Activated naive CD8-positive, alpha-beta T cell (primary cell): Measurements from ENCODE around the gene ATXN2.

Experiments used
- H3K27ac Mint-ChIP-seq: one replicate; pipeline ENCODE4 v1.8.0; 2021; ENCODE audit warnings: mixed read lengths
- H3K27me3 Mint-ChIP-seq: one replicate; pipeline ENCODE4 v1.8.0; 2021; ENCODE audit warnings: mixed read lengths
- H3K36me3 Mint-ChIP-seq: one replicate; pipeline ENCODE4 v1.8.0; 2021; ENCODE audit warnings: mixed read lengths
- H3K4me1 Mint-ChIP-seq: one replicate; pipeline ENCODE4 v1.8.0; 2021; ENCODE audit warnings: low read depth, mixed read lengths
- H3K4me3 Mint-ChIP-seq: one replicate; pipeline ENCODE4 v1.8.0; 2021; ENCODE audit warnings: mild to moderate bottlenecking, mixed read lengths
- H3K9me3 Mint-ChIP-seq: one replicate; pipeline ENCODE4 v1.8.0; 2021; ENCODE audit warnings: low read depth, mixed read lengths

ATXN2 gene

DNA sequence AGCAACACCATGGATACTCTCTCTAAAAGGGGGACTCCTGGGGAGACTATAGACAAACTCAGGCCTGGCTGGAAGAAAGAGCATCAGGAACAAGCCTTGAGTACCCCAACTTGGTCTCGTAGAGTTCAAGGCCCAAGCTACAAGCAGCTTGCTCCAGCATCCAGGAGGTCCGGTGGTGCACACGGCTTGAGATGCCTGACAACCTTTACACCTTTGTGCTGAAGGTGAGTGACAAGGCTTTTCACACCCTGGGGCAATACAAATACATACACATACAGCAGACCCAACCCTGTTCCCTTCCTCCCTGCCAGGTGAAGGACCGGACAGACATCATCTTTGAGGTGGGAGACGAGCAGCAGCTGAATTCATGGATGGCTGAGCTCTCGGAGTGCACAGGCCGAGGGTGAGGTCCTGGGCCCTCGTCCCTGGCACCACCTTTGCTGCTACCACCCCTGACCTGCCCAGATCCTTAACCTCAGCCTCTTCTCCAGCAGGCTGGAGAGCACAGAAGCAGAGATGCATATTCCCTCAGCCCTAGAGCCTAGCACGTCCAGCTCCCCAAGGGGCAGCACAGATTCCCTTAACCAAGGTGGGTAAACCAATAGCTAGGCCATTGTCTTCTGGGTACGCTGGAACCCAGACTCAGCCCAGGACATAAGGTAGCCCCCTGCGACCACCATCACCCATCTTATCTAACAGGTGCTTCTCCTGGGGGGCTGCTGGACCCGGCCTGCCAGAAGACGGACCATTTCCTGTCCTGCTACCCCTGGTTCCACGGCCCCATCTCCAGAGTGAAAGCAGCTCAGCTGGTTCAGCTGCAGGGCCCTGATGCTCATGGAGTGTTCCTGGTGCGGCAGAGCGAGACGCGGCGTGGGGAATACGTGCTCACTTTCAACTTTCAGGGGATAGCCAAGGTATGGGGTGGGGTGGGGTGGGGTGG, 152.2 kb downstream of the ATXN2 start:
- Mint-ChIP-seq H3K4me3 (peak overlapping the region; percentile 13), H3K9me3 (no peaks in the 10 kb centered on the region), H3K27ac (peak overlapping the region; percentile 61), H3K27me3 (no peaks in the 10 kb centered on the region), H3K4me1 (peaks cover 66% of the 10 kb centered on the region), H3K36me3 (peaks cover 4% of the 10 kb centered on the region)

DNA sequence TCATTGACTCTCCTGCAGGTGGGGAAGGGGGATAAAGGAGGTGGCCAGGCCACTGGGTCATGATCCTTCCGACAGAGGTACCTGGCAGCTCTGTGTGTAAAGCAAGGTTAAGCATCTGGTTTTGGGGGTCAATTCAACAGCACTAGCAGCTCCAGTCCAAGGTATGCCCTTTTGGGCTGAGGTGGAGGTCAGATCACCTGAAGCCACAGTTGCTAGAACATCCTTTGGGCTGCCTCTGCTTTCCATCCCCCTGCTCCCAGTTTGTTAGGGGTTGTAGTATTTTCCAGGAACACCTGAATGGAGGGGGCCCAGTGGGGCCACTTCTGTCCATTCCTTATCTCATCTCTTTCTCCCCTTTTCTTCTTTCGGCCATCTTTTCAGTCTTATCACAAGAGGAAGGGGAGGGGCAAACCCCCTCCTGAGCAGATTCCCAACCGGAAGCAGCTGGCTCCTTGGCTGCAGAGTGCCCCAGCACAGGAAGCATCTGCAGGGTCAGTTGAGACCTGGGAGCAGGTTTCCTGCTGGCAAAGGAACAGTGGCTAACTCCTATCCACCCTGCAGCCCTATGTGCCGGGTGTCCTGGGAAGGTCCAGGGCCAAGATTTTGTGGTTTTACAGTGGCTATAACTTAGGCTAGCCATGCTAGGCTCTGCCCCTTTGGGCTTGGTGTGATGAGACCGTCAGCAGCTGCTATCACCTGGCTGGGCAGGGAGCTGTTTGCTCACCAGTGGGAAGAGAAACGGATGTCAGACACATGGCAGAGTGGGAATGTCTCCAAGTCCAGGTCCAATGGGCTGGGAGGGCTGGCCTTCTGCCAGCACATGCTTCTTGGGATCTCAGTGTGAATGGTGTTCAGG, 153.2 kb downstream of the ATXN2 start:
- Mint-ChIP-seq H3K4me1 (peaks cover 65% of the 10 kb centered on the region), H3K27me3 (no peaks in the 10 kb centered on the region), H3K9me3 (no peaks in the 10 kb centered on the region), H3K4me3 (peak overlapping the region; percentile 56), H3K27ac (peak overlapping the region; percentile 61), H3K36me3 (peaks cover 2% of the 10 kb centered on the region)

DNA sequence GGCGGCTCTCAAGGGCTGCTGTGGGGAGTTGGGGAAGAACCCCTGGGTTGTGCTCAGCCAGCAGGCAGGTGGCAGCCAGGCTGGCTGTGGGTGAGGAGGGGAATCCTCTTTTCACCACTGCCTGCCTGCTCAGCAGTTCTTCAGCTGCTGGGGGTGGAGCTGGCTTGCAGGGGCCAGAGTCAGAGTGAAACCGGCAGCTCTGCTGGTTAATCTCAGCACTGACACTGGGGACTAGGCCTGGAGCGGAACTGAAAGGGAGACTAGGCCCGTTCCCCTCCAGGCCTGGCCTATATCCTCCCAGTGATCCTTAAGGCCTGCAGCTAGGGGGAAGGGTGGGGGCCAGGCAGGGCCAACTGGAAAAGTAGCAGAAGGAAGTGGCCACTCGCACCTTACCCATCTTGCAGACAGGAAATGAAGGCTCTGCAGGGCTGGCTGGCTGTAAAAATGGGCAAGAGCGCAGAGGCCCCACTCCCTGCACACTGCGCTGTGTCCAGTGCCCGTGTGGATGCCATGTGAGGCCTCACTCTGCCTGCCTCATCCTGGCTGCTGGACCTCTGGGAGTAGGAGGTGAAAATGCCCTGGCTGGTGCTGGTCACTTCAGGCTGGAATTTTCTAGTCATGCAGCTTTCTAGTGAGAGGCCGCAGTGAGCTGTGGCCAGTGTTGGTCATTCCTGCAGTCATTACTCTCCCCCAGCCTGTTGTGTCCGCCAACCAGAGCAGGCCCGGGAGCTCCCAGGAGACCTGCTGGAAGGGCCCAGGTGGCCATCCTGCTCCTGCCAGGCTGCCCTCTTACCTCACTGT, 154.0 kb downstream of the ATXN2 start:
- peaks cover 66% of the 10 kb centered on the region for H3K4me1 Mint-ChIP-seq
- H3K27ac Mint-ChIP-seq = peak overlapping the region; percentile 81
- peak overlapping the region; percentile 51 for H3K4me3 Mint-ChIP-seq
- H3K9me3 Mint-ChIP-seq = no peaks in the 10 kb centered on the region
- H3K27me3 Mint-ChIP-seq = no peaks in the 10 kb centered on the region
- no peaks in the 10 kb centered on the region for H3K36me3 Mint-ChIP-seq

DNA sequence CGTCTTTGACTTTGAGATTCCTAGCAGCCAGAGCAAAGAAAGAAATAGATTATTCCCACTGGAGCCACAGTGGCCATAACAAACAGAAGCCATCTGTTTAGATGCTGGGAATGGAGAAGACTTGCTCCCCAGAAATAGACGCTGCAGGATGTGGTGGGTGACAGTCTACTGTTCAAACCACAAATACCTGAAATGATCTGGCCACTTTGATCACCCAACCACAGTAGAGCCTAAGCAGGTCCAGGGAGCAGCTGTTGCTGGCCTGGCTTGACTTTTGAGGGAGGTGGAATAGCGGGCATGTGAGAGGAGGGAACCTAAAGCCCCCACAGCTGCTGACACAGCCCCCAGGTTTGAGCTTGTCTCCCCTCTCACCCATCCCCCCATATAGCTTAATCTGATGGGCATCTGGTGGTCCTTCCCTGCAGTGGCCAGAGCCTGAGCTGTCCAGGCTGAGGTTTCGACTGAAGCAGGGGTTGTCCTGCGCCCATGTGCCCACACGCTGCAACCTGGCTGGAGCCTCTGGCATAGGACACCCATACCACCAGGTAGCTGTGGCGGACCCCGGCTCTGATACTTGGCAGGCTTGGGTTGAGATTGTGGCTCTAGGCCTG, 154.7 kb downstream of the ATXN2 start:
- H3K9me3 Mint-ChIP-seq = no peaks in the 10 kb centered on the region
- H3K36me3 Mint-ChIP-seq = no peaks in the 10 kb centered on the region
- H3K27me3 Mint-ChIP-seq = no peaks in the 10 kb centered on the region
- H3K27ac Mint-ChIP-seq = peak overlapping the region; percentile 81
- peak overlapping the region; percentile 51 for H3K4me3 Mint-ChIP-seq
- peaks cover 69% of the 10 kb centered on the region for H3K4me1 Mint-ChIP-seq

DNA sequence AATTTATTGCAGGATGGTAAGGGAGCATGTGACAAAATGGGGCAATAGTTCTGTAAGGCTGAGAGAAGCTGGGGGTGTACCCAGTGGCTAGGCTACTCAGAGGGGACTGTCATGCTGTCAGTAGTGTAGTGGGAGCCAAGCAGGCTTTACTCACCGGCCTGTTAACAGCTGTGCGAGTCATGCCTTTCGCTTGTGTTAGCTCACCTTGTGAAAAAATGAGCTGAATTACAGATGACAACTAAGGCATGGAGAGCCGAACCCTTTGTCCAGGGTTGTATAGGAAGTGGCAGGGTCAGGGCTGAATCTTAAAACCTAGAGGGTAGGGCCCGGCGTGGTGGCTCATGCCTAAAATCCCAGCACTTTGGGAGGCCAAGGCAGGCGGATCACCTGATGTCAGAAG, 155.5 kb downstream of the ATXN2 start:
- Mint-ChIP-seq H3K9me3 (no peaks in the 10 kb centered on the region), H3K27me3 (no peaks in the 10 kb centered on the region), H3K4me3 (peak overlapping the region; percentile 51), H3K36me3 (no peaks in the 10 kb centered on the region), H3K4me1 (peaks cover 70% of the 10 kb centered on the region), H3K27ac (peak overlapping the region; percentile 3)

DNA sequence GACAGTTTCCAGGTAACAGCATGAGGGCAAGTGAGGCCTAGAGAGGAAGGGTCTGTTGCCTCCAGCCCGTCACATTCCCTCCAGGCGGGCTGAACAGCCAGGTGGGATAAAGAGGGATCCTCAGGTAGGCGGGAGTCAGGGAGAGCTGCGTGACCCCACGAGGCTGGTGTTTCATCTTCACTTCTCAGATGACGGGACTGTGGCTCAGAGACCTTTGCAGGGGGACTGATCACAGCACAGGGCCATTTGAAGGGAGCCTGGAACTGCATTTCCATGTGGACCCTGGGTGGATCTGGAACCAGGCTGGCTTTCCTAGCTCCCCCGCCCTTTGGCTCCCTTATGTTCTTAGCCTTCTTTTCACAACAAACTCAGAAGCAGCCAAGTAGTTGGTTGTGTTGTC, 156.0 kb downstream of the ATXN2 start:
- no peaks in the 10 kb centered on the region for H3K36me3 Mint-ChIP-seq
- peaks cover 75% of the 10 kb centered on the region for H3K4me1 Mint-ChIP-seq
- H3K4me3 Mint-ChIP-seq = no peak overlapping the region
- no peaks in the 10 kb centered on the region for H3K27me3 Mint-ChIP-seq
- no peaks in the 10 kb centered on the region for H3K9me3 Mint-ChIP-seq
- H3K27ac Mint-ChIP-seq = peak overlapping the region; percentile 24

DNA sequence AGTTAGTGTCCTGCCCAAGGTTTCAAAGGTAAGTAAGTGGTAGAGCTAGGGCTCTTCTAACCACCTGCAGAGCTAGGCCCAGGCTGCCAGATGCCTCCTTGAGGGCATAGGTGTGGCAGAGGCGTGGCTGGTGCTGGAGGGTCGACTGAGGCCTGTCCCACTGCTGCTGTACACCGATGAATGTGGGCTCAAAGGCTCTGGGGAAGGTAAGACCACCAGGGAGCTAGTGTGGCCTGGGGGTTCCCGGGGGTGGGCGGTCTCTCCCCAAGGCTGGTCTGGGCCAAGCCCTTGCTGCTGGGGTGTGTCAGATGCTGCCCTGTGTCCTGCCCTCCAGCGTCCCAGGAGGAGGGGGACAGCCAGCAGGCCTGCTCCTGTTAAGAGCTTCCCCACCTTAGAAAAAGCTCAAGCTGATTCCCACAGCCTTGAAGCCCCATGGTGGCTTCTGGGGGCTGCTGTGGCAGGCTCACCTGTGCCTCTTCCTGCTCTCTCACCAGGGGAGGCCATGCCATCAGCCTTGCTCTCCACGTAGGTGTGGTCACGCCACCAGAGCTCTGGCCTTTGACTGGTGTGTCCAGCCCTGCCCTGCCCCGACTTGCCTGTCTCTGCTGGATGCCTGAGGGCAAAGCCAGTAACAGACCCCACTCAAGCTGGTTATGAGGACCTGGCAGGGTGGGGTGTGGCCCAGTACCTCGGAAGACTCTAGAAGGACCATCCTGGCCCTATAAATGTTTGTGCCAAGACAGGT, 156.6 kb downstream of the ATXN2 start:
- Mint-ChIP-seq H3K4me1 (peaks cover 81% of the 10 kb centered on the region), H3K36me3 (no peaks in the 10 kb centered on the region), H3K27ac (peak overlapping the region; percentile 24), H3K4me3 (no peak overlapping the region), H3K9me3 (no peaks in the 10 kb centered on the region), H3K27me3 (no peaks in the 10 kb centered on the region)

DNA sequence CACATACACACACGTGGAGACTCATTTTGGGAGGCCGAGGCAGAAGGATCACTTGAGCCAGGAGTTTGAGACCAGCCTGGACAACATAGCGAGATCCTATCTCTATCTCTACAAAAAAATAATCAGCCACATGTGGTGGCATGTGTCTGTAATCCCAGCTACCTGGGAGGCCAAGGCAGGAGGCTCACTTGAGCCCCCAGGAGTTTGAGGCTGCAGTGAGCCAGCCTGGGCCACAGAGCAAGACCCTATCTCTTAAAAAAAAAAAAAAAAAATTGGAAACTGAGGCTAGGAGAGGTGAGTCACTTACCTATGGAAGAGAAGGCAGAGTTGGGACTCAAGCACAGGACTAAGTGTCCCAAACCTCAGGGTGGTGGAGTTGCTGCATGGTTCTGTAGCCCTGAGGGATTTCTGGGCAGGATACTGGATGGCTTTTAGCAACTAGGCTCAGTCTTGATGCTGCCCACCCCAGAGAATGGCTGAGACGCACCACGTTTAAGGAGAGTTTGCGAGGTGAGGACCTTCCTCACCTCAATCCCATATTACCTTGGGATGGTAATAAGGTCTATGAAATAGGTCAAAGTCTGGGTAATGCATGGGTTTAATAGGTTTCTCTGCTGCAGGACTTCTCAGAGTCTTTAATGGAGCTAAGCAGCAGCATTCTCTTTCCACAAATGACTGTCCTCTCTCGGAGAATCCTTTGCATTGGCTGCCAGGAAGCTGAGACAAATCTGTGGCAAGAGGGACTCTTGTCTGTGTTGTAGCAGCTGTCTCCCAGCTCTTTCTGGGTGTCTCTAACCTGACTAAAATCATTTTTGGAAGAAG, 157.8 kb downstream of the ATXN2 start:
- H3K36me3 Mint-ChIP-seq = no peaks in the 10 kb centered on the region
- H3K4me3 Mint-ChIP-seq = no peak overlapping the region
- H3K4me1 Mint-ChIP-seq = peaks cover 87% of the 10 kb centered on the region
- H3K27me3 Mint-ChIP-seq = no peaks in the 10 kb centered on the region
- peak overlapping the region; percentile 41 for H3K27ac Mint-ChIP-seq
- H3K9me3 Mint-ChIP-seq = no peaks in the 10 kb centered on the region

DNA sequence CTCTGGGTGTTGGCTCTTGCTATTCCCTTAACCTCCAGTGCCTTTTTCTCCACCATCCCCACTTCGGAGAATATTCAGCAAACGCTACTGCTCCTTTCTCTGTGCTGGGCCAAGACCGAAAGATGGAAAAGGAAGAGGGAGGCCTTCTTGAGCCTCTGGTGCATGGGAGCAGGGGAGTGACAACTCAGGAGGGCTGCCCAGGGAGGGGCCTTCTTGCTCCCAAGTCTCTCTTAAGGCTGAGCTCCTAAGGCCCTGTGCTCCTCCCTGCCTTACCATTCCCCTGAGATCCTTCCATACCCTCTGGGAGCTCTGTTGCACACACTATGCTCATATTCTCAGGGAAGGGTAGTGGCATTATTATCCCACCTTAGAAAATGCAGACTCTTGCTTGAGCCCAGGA, 158.5 kb downstream of the ATXN2 start:
- H3K36me3 Mint-ChIP-seq = no peaks in the 10 kb centered on the region
- no peaks in the 10 kb centered on the region for H3K27me3 Mint-ChIP-seq
- peaks cover 88% of the 10 kb centered on the region for H3K4me1 Mint-ChIP-seq
- H3K9me3 Mint-ChIP-seq = no peaks in the 10 kb centered on the region
- H3K27ac Mint-ChIP-seq = peak overlapping the region; percentile 70
- no peak overlapping the region for H3K4me3 Mint-ChIP-seq

DNA sequence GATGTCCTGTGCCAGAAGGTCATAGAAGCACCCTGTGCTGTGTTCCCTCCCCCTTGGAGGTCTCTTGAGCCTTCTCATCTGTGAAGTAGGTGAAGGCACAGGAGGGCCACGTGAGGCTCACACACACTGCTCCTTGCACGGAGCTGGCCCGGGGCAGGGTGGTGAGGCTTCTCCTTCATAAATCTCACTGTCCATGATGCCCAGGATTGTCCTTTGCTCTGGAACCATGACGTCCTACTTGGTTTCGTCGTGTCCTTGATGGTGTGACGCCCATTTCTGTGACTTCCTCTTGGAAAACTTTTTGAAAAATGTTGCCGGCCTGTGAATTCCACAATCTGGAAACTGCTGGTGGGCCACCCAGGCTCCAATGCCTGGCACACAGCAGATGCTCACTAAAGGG, 159.0 kb downstream of the ATXN2 start:
- H3K36me3 Mint-ChIP-seq = no peaks in the 10 kb centered on the region
- H3K27ac Mint-ChIP-seq = peak overlapping the region; percentile 70
- H3K9me3 Mint-ChIP-seq = no peaks in the 10 kb centered on the region
- no peaks in the 10 kb centered on the region for H3K27me3 Mint-ChIP-seq
- no peak overlapping the region for H3K4me3 Mint-ChIP-seq
- H3K4me1 Mint-ChIP-seq = peaks cover 91% of the 10 kb centered on the region

DNA sequence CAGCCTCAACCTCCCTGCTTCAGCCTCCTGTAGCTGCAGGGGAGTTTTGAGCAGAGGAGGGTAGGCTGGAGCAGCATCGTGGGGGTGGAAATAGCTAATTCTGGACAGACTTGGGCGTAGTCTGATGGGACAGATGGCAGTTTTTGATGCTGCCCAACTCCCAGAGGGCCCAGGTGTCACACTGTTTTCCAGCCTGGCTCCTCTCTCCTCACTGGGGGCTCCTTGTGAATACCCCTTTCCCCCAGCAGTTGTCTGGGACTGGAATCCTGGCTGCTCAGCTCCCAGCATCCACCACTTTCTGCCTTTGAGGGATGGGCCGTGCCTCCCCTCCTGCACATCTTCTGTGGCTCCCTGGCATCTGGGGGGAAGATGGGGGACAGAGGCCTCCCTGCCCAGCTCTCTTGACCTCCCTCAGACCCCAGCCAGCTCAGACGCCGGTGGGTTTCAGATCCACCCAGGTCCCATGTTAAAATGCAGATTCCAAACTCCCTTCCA, 159.4 kb downstream of the ATXN2 start:
- H3K27me3 Mint-ChIP-seq = no peaks in the 10 kb centered on the region
- no peaks in the 10 kb centered on the region for H3K9me3 Mint-ChIP-seq
- no peak overlapping the region for H3K4me3 Mint-ChIP-seq
- peak overlapping the region; percentile 70 for H3K27ac Mint-ChIP-seq
- peaks cover 91% of the 10 kb centered on the region for H3K4me1 Mint-ChIP-seq
- no peaks in the 10 kb centered on the region for H3K36me3 Mint-ChIP-seq

DNA sequence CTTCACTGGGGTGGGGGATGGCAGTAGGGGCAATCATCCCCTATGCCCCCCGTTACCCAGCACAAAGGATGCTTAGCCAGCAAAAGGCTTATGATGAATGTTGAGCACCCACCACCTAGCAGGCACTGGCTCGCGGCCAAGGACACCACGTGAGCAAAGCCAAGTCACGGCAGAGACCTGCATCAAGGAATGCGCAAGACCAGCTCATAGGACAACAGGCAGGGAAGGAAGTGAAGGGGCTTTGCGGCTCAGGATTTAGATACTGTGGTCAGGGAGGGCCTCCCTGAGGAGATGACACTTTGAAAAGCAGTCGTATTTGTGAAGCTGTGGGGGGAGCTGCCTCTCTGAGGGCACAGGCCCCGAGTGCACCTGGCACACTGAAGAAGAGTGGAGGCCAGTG, 160.6 kb downstream of the ATXN2 start:
- Mint-ChIP-seq H3K4me3 (peak overlapping the region; percentile 73), H3K9me3 (no peaks in the 10 kb centered on the region), H3K27ac (peak overlapping the region; percentile 84), H3K36me3 (no peaks in the 10 kb centered on the region), H3K27me3 (no peaks in the 10 kb centered on the region), H3K4me1 (peaks cover 92% of the 10 kb centered on the region)
